HCT116 (cell line): ENCODE results near the gene MOB3B. TPM values are rescaled to one million over a fixed set of nuclear protein-coding genes. Genes with fewer than 3 reads are reported as not detected.

Source experiments
- ATAC-seq: fragments of 200-7000 bp; cut with Tn5 transposase; 2 replicates; pipeline ENCODE4 v1.9.1; 2020; ENCODE audit warnings: mild to moderate bottlenecking, moderate library complexity
- BruUV-seq: library from RNA; stranded (reverse); fragments of 400-500 nt; replicated peaks from 2 replicates; lab custom pipeline; 2021; lab: Mats Ljungman, UMichigan
- CTCF ChIA-PET: fragments of 300-600 bp; sonication (Branson Sonifier 250); formaldehyde crosslinking; loops from one replicate; lab custom pipeline; 2021; ENCODE audit warnings: antibody characterized with exemption; lab: Charles Lee
- POLR2A ChIA-PET: fragments of 300-600, 350-600 bp; sonication (Branson Sonifier 250); formaldehyde crosslinking; loops from one replicate; lab custom pipeline; 2021; ENCODE audit warnings: antibody characterized with exemption; lab: Charles Lee
- RAD21 ChIA-PET, 2 experiments: fragments of 300-600 bp; sonication (Branson Sonifier 250); formaldehyde crosslinking; loops; one replicate each; lab custom pipeline; 2023; ENCODE audit warnings: low total read pairs in 2 of 2; ENCODE audit not compliant: uncharacterized antibody in 2 of 2, unreplicated experiment in 2 of 2, low non-redundant PET in 1 of 2; lab: Charles Lee
- DNase-seq: peaks from one replicate; pipeline ENCODE4 v3.0.0-alpha.2; 2010; ENCODE audit warnings: low read depth, low spot score
- H2AFZ ChIP-seq: fragments of 200-600 bp; shearing (Covaris generic), sonication (generic); 2 replicates; pipeline ENCODE4 v1.6.1; 2017; ENCODE audit warnings: low read depth, mixed run types, mixed read lengths, antibody characterized with exemption, low read length; ENCODE audit not compliant: poor library complexity, severe bottlenecking
- H3K27ac ChIP-seq: 2 replicates; pipeline ENCODE4 v1.5.1; 2012; ENCODE audit warnings: low read depth, low read length
- H3K27me3 ChIP-seq: fragments of 200-600 bp; sonication (generic); 2 replicates; pipeline ENCODE4 v1.6.1; 2016; ENCODE audit warnings: mixed run types, low read length, mixed read lengths; ENCODE audit not compliant: insufficient read depth
- H3K36me3 ChIP-seq, 2 experiments: fragments of 200-500 bp in 1 of 2; fragments of 200-600 bp in 1 of 2; sonication (Bioruptor generic) in 1 of 2; sonication (generic) in 1 of 2; 2 replicates each; pipeline versions ENCODE4 v1.5.1 to v1.6.1; 2014 to 2016; ENCODE audit warnings: low read length in 2 of 2, inconsistent platforms in 1 of 2, mixed read lengths in 1 of 2, mixed run types in 1 of 2; ENCODE audit not compliant: insufficient read depth in 2 of 2, control insufficient read depth in 1 of 2
- H3K4me1 ChIP-seq, 2 experiments: fragments of 200-600 bp in 1 of 2; sonication (generic) in 1 of 2; 2 replicates each; pipeline versions ENCODE4 v1.5.1 to v1.6.1; 2012 to 2017; ENCODE audit warnings: low read length in 2 of 2, inconsistent platforms in 1 of 2, mild to moderate bottlenecking in 1 of 2, mixed read lengths in 1 of 2, mixed run types in 1 of 2, moderate library complexity in 1 of 2; ENCODE audit not compliant: insufficient read depth in 2 of 2, control insufficient read depth in 1 of 2
- H3K4me2 ChIP-seq: fragments of 200-600 bp; sonication (generic); 2 replicates; pipeline ENCODE4 v1.6.1; 2017; ENCODE audit warnings: mixed run types, low read length, mixed read lengths
- H3K4me3 ChIP-seq, 2 experiments: fragments of 200-600 bp in 1 of 2; sonication (generic) in 1 of 2; replicated peaks in 1 of 2; 2 replicates each; pipeline ENCODE4 v1.5.1; 2011 to 2016; ENCODE audit warnings: low read length in 2 of 2, control low read depth in 1 of 2, low read depth in 1 of 2, mild to moderate bottlenecking in 1 of 2, mixed read lengths in 1 of 2, mixed run types in 1 of 2
- H3K79me2 ChIP-seq: fragments of 200-600 bp; sonication (generic); 2 replicates; pipeline ENCODE4 v1.6.1; 2017; ENCODE audit warnings: mild to moderate bottlenecking, mixed run types, low read length, moderate library complexity, mixed read lengths; ENCODE audit not compliant: insufficient read depth
- H3K9ac ChIP-seq: fragments of 200-600 bp; sonication (generic); 2 replicates; pipeline ENCODE4 v1.6.1; 2016; ENCODE audit warnings: low read length, mixed read lengths
- H3K9me2 ChIP-seq: fragments of 200-600 bp; sonication (generic), shearing (Covaris generic); 2 replicates; pipeline ENCODE4 v1.6.1; 2017; ENCODE audit warnings: mixed run types, mild to moderate bottlenecking, moderate library complexity; ENCODE audit not compliant: insufficient read depth
- H3K9me3 ChIP-seq, 2 experiments: fragments of 200-500 bp in 1 of 2; fragments of 200-600 bp in 1 of 2; sonication (Bioruptor generic) in 1 of 2; sonication (generic) in 1 of 2; 2 replicates each; pipeline ENCODE4 v1.6.1; 2014 to 2017; ENCODE audit warnings: low read length in 2 of 2, mixed read lengths in 2 of 2, inconsistent platforms in 1 of 2, low read depth in 1 of 2, mild to moderate bottlenecking in 1 of 2, mixed run types in 1 of 2, moderate library complexity in 1 of 2; ENCODE audit not compliant: control insufficient read depth in 1 of 2, insufficient read depth in 1 of 2
- H4K20me1 ChIP-seq: fragments of 200-600 bp; sonication (generic), shearing (Covaris generic); 2 replicates; pipeline ENCODE4 v1.6.1; 2017; ENCODE audit warnings: mixed run types, mild to moderate bottlenecking, moderate library complexity; ENCODE audit not compliant: insufficient read depth
- CBX3 ChIP-seq: IDR thresholded peaks from 2 replicates; pipeline ENCODE4 v1.6.1; 2012; ENCODE audit warnings: low read depth
- CEBPB ChIP-seq: IDR thresholded peaks from 2 replicates; pipeline ENCODE4 v1.6.1; 2012; ENCODE audit warnings: low read depth
- EGR1 ChIP-seq: IDR thresholded peaks from 2 replicates; pipeline ENCODE4 v1.6.1; 2012; ENCODE audit warnings: low read depth
- EZH2phosphoT487 ChIP-seq: fragments of 200-600 bp; IDR thresholded peaks from 2 replicates; pipeline ENCODE4 v1.6.1; 2018; ENCODE audit warnings: antibody characterized with exemption, borderline replicate concordance
- JUND ChIP-seq: IDR thresholded peaks from 2 replicates; pipeline ENCODE4 v1.6.1; 2012
- POLR2A ChIP-seq: IDR thresholded peaks from 2 replicates; pipeline ENCODE4 v1.7.0; 2011; ENCODE audit warnings: borderline replicate concordance; ENCODE audit not compliant: insufficient read depth, insufficient read length; ENCODE audit errors: extremely low read depth
- RAD21 ChIP-seq: IDR thresholded peaks from 2 replicates; pipeline ENCODE4 v1.6.1; 2012; ENCODE audit warnings: low read depth, mild to moderate bottlenecking
- REST ChIP-seq: IDR thresholded peaks from 2 replicates; pipeline ENCODE4 v1.6.1; 2012; ENCODE audit warnings: low read depth
- TCF7L2 ChIP-seq: IDR thresholded peaks from 2 replicates; pipeline ENCODE4 v1.7.0; 2011; ENCODE audit warnings: borderline replicate concordance, inconsistent platforms; ENCODE audit not compliant: insufficient read depth, insufficient read length; ENCODE audit errors: extremely low read depth
- YY1 ChIP-seq: IDR thresholded peaks from 2 replicates; pipeline ENCODE4 v1.6.1; 2011; ENCODE audit warnings: low read length, low read depth, moderate library complexity, mild to moderate bottlenecking; ENCODE audit not compliant: insufficient replicate concordance; ENCODE audit errors: extremely low read depth
- ZBTB33 ChIP-seq: IDR thresholded peaks from 2 replicates; pipeline ENCODE4 v1.6.1; 2011; ENCODE audit warnings: mild to moderate bottlenecking, low read length, moderate library complexity; ENCODE audit not compliant: insufficient replicate concordance; ENCODE audit errors: extremely low read depth
- ZFX ChIP-seq: fragments of 450-650 bp; IDR thresholded peaks from 2 replicates; pipeline ENCODE4 v1.6.1; 2017
- ZNF274 ChIP-seq: fragments of 200-500 bp; sonication (Bioruptor generic); IDR thresholded peaks from 2 replicates; pipeline ENCODE4 v1.6.1; 2014; ENCODE audit warnings: mild to moderate bottlenecking, low read depth, low read length, inconsistent platforms
- intact Hi-C: fragments of 100-400 bp; cut with micrococcal nuclease; formaldehyde crosslinking; loops from 2 replicates; pipeline ENCODE4 v1.10.0; 2022
- total RNA-seq: library from RNA; stranded (reverse); gene quantifications from one replicate; pipeline ENCODE4 v1.2.1, GENCODE V29; 2021; ENCODE audit not compliant: unreplicated experiment

MOB3B gene
- total RNA-seq, 1 experiment from 2014 or later, result 1.2 TPM

DNA sequence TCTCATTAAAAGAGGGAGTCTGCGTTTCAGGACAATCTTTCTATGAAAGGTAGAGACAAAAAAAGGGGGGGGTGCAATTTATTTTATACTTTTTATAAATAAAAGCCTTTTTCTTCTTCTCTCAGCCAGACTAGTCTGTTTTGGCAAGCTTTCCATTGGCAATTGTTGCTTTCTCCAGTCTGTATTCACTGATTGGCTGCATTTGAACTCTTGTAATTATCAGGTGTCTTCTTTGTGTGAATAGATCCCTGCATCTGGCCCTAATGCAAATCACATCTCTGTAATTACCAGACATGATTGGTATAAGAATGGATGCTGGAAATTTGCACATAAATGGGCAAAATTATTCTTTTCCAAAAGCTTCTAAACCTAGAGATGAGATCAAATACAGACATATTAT is 225.1 kb downstream of the MOB3B start:
- no peak for TF ChIP-seq ZFX
- TF ChIP-seq ZBTB33, result no peak
- no peak for TF ChIP-seq CBX3
- no peak for TF ChIP-seq POLR2A
- TF ChIP-seq CEBPB, result no peak
- TF ChIP-seq EZH2phosphoT487, result no peak
- no peak for TF ChIP-seq RAD21
- no peak for TF ChIP-seq JUND
- no peak for TF ChIP-seq TCF7L2
- no peak for TF ChIP-seq REST
- no peak for TF ChIP-seq EGR1
- no peak for TF ChIP-seq YY1
- no peak for TF ChIP-seq ZNF274
- RAD21 ChIA-PET, result no interaction called here
- POLR2A ChIA-PET, result no interaction called here
- CTCF ChIA-PET, result no interaction called here
- H2AFZ ChIP-seq, result no peak overlapping the region
- no peaks in the 10 kb centered on the region for H4K20me1 ChIP-seq
- no peak overlapping the region for H3K9ac ChIP-seq
- H3K79me2 ChIP-seq, result no peaks in the 10 kb centered on the region
- no peak for DNase-seq
- no peaks in the 10 kb centered on the region for H3K36me3 ChIP-seq
- no peak overlapping the region for H3K4me2 ChIP-seq
- H3K9me2 ChIP-seq, result no peaks in the 10 kb centered on the region
- BruUV-seq, result no TSS peak
- no peaks in the 10 kb centered on the region for H3K4me1 ChIP-seq
- H3K9me3 ChIP-seq, result no peaks in the 10 kb centered on the region
- intact Hi-C loops, result no loop called here
- 0 out of 2 replicates have a peak, but pooled peaks cover 6% of the 10 kb centered on the region for H3K27me3 ChIP-seq
- no peak overlapping the region for H3K27ac ChIP-seq
- no peak for ATAC-seq
- no peak overlapping the region for H3K4me3 ChIP-seq
